CD4-positive, alpha-beta T cell treated with Interleukin-6 at 100 ng/mL for 8 hours (primary cell): ENCODE results near the gene OSTF1.

Experiments used
- DNase-seq: peaks from one replicate; pipeline ENCODE4 v3.0.0-alpha.2; 2020; ENCODE audit warnings: mixed read lengths, low spot score

The OSTF1 gene

GRCh38 chr9:75121914-75122558 is 33.7 kb downstream of the OSTF1 start:
- no peak for DNase-seq

- no peak for DNase-seq
Observed at GRCh38 chr9:75123696-75124095, 35.4 kb downstream of the OSTF1 start.

GRCh38 chr9:75128535-75128934 is 40.2 kb downstream of the OSTF1 start:
- no peak for DNase-seq

- DNase-seq = no peak
Observed at GRCh38 chr9:75130172-75130571, 41.9 kb downstream of the OSTF1 start.

- DNase-seq = no peak
Observed at GRCh38 chr9:75130621-75131230, 42.4 kb downstream of the OSTF1 start.

- DNase-seq = no peak
Observed at GRCh38 chr9:75131700-75132099, 43.4 kb downstream of the OSTF1 start.

GRCh38 chr9:75132244-75132643 is 43.9 kb downstream of the OSTF1 start:
- DNase-seq = no peak

- DNase-seq = no peak
Observed at GRCh38 chr9:75133396-75133795, 45.1 kb downstream of the OSTF1 start.

- no peak for DNase-seq
Observed at GRCh38 chr9:75134495-75134894, 46.2 kb downstream of the OSTF1 start.

GRCh38 chr9:75138260-75139040 is 50.1 kb downstream of the OSTF1 start:
- DNase-seq = peak; percentile 34

GRCh38 chr9:75139201-75139600 is 50.9 kb downstream of the OSTF1 start:
- no peak for DNase-seq

GRCh38 chr9:75140261-75140660 is 51.9 kb downstream of the OSTF1 start:
- no peak for DNase-seq

- peak; percentile 39 for DNase-seq
Observed at GRCh38 chr9:75142202-75142601, 53.9 kb downstream of the OSTF1 start.

GRCh38 chr9:75146229-75146628 is 57.9 kb downstream of the OSTF1 start:
- DNase-seq = no peak

GRCh38 chr9:75147638-75148037 is 59.3 kb downstream of the OSTF1 start:
- DNase-seq = peak; percentile 61

GRCh38 chr9:75148561-75148960 is 60.2 kb downstream of the OSTF1 start:
- DNase-seq = peak; percentile 23

GRCh38 chr9:75149841-75150241 is 61.5 kb downstream of the OSTF1 start:
- DNase-seq = no peak

- DNase-seq = no peak
Observed at GRCh38 chr9:75150512-75150911, 62.2 kb downstream of the OSTF1 start.

GRCh38 chr9:75152416-75152815 is 64.1 kb downstream of the OSTF1 start:
- DNase-seq = peak; percentile 57

- DNase-seq = no peak
Observed at GRCh38 chr9:75156858-75157257, 68.5 kb downstream of the OSTF1 start.

- DNase-seq = no peak
Observed at GRCh38 chr9:75161116-75161857, 73.0 kb downstream of the OSTF1 start.

GRCh38 chr9:75163764-75164163 is 75.5 kb downstream of the OSTF1 start:
- DNase-seq = no peak

GRCh38 chr9:75164573-75164972 is 76.3 kb downstream of the OSTF1 start:
- no peak for DNase-seq
